CD4-positive, alpha-beta T cell treated with Interleukin-1 beta for 1 hour (primary cell): ENCODE measurements around the gene HSD11B2.

ENCODE experiments used
- DNase-seq, 2 donors: peaks; one replicate each; pipeline ENCODE4 v3.0.0-alpha.2; 2020 to 2022

Gene HSD11B2

DNA sequence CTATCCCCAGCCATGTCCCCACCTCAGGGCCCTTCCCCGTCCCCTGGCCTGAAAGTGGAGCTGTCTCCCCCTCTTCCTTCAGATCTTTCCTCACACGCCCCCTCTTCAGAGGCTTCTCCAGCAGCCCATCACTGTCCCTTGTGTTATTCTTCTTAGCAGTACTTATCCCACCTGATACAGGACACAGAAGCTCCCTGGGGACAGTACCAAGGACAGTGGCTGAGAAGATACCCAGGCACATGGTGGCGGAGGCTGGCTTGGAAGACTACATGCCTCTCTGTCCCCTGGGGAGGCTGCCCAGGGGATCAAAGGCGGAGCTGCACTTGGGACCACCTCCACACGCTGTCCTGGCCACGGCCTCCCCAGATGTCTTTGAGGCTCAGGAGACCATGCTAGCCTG lies 23.9 kb downstream of the HSD11B2 start:
- DNase-seq = no peak

DNA sequence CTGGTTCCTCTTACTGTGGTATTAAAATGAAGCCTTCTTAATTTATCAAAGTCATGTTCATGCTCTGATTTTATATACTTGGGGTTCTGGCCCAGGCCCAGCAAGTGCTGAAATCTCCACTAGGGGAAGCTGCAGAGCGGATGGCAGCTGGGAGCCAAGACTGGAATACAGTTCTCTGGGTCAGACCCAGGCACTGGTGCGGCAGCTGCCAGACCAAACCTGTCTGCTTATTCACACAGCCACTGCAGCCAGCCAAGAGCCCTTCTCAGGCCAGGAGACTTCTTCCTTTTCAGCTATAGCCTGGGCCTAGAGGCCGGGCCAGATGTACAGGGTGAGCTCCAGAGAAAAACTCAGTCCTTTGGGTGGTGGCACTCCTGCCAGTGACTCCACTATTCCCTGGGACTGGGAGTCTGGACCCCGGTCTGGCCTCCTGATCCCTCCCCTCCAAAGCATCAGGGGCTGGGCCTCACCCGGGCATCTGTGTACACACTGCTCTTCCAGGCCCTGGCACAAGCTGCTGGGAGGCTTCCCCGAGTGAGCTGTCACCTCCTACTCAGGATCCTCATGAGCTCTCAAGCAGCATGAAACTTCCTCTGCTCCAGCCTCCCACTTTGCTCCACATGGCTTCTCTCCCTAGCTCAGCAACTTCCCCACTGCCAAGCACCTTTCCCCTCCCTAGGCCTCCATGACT lies 25.6 kb downstream of the HSD11B2 start:
- no peak for DNase-seq

DNA sequence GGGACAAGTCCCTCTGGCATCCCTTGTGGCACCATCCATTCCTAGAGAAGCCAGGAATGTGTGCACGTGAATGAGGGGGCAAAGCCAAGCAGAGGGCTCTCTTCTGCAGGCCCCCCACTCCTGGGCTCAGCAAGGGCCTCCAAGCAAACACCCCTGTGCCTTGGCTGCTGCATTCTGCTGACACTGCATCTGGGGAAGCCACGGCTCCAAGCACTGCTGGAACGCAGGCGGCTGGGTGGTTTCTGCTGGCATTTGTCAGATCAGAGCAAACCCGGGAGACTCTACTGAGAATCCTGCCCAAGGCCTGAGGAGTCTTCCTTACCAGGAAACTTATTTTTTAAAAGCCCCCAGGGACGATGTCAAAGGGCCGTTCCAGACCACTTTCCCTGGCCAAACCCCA lies 26.7 kb downstream of the HSD11B2 start:
- DNase-seq = no peak

DNA sequence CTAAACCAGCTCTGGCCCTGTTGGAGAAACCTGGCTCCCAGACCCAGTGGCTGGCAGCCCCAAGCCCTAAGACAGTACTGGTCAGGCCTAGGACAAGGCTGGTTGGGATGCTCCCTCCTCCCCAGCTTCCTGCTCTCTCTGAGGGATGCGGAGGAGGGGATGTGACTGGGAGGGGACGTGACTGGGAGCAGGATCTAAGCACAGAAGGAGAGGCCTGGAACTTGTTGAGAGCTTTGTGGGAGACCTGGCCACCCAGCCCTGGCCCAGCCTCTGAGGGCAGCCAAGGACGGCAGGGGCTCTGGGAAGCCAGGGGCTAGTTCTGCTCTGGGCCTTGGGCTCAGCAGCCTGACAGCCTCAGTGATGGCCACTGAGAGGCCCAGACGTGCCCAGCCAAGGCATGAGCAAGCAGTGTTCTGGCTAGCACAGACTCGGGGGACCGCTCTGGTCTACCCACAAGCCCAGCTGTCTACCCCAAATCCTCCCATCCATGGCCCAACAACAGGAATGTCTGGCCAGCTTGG lies 27.3 kb downstream of the HSD11B2 start:
- DNase-seq = no peak

DNA sequence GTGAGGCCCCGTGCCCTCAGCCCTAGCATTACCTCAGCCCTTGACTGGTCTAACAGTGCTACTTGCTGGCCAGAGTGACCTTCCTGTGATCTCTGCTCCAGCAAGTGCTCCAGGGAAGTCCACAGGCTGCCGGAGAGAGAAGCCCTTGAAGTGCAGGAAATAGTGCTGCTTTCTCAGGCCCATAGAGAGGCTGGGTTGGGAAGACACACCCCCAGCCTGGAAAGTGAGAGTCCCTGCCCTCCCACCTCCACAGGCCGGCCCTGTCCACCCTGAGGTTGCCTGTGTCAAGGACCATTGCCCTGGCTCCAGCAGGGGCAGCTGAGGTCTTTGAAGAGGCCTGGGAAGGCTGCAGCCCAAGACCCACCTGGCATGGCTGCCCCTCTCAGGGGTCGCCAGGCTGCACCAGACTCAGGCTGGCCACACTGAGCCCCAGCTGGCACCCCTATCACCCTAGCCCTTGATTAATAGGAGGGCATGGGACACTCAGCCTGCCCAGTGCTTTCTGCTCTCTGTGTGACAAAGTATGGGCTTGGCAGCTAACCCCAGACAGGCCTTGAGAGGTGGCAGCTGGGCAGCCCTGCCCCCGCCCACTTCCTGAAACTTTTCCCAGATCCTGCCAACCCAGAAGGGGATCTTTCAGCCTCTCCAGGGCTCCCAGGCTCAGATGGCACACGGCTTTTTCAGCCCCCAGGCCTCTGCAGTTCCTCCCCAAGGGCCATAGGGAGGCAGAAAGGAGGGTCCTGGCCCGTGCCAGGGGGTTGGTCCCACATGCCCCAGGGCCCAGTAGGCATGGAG lies 28.3 kb downstream of the HSD11B2 start:
- DNase-seq = no peak

DNA sequence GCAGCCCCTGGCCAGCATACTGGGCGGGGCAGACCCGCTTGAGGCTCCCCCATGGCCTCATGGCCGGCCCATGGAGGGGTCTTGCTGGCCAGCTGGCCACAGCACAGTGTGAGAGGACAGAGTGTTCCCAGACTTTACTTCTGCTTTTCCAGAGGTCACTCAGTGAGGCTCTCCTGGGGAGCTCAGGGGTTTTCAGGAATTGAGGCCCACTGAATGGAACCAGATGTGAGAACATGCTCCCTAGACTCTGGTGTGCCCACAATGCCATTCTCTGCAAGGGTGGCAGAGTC lies 28.9 kb downstream of the HSD11B2 start:
- DNase-seq = no peak

DNA sequence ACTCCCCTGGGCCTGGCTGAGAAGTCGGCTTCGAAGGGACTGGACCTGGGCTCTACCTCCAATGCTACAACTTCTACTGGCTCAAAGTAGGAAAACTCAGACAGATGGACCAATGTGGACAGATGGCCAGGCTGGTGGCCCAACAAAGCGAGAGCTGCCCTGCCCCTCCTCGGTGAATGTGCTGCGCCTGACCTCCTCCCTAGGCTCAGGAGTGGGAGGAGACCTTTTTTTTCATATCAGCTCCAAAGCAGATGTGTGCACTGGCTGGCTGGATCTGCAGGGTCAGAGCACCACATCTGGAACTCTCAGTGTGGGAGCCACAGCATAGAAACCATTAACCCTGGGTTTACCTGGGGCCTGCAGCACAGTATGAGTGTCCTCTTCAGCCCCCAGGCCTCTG lies 29.2 kb downstream of the HSD11B2 start:
- DNase-seq = no peak

DNA sequence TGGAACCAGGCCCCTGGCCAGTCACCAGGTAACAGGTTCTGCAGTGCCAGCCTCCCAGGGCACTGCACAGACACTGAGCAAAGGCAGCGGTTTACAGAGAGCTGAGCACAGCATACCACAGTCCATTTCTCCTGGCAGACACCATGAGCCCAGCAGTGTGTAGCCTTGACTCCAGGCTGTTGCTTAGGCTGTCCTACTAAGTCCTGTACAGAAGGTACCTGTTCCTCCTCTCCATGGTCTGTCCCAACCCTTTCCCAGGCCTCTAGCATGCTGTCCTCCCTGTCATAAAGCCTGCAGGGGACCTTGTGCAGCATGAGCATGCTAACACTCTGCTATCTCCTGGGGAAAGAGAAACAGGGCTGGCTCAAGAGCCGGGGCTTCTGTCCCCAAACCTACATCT lies 30.0 kb downstream of the HSD11B2 start:
- DNase-seq = no peak

DNA sequence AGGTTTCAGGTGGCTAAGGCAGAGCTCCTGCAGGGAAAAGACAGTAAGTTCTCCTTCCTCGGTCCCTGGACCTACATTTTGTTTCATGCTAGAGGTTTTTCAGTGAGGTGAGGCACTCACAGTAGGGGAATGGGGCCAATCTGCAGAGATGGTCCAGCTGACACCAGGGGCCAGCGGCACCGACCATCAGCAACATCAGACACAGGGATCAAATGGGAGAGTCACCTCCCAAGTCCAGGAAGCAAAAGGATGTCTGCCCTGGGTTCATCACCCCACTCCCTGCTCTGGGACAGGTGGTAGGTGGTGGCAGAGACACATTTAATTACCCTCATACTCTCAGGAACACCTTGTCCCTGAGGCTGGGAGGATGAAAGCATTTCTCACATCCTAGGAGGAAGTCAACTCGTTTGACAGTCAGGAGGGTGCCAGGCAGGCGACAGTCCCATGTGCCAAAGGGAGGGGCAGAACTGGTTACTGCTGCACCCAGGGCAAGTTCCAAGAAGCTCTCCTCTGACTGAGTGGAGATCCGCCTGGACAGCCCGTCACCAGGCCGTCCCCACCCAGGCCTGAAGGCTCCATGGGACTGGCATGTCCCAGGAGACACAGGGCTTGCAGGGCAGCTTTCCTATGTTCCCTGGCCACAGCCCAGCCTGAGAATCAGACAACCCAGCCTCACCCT lies 30.8 kb downstream of the HSD11B2 start:
- no peak for DNase-seq

DNA sequence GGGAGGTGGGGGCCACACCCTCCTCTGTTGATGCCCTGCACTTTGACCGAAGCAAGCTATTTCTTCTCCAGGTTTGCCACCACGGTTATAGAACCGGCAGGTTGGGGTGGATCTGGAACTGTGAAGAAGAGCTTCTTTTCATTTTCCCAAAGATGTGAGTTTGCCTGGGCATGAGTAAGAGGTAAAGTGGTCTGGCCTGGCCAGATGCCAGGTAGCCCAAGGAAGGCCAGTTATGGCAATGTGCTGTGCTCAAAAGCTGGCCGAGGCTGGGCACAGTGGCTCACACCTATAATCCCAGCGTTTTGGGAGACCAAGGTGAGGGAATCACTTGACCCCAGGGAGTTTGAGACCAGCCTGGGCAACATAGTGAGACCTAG lies 31.3 kb downstream of the HSD11B2 start:
- DNase-seq = no peak

DNA sequence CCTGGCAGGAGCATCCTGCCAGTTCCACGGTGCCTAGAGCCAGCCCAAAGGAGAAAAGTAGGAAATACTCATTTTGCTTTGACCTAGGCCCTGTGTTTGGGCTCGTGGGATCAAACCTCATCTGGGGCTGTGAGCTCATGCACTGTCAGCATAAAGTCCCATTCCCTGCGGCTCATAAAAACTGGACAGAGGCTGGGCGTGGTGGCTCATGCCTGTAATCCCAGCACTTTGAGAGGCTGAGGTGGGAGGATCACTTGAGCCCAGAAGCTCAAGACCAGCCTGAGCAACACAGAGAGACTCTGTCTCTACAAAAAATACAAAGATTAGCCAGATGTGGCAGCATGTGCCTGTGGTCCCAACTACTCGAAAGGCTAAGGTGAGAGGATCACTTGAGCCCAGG lies 32.1 kb downstream of the HSD11B2 start:
- DNase-seq = no peak

DNA sequence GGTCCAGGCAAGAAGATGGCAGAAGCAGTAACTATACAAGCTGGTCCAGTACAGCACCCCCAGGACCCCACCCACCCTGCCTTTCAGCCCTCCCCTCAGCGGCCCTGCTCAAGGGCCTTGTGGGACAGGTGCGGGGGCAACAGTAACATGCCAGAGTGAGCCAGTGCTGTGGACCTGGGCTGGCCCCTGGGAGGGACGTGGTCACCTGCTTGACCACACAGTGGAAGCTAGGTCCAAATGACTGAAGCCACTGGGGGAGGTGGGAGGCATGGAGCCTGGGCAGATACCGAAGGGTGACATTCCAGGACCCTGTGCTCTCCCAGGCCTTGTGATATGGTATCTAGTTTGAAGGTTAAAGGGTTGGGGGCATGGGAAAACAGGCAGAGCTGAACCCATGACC lies 32.8 kb downstream of the HSD11B2 start:
- no peak for DNase-seq

DNA sequence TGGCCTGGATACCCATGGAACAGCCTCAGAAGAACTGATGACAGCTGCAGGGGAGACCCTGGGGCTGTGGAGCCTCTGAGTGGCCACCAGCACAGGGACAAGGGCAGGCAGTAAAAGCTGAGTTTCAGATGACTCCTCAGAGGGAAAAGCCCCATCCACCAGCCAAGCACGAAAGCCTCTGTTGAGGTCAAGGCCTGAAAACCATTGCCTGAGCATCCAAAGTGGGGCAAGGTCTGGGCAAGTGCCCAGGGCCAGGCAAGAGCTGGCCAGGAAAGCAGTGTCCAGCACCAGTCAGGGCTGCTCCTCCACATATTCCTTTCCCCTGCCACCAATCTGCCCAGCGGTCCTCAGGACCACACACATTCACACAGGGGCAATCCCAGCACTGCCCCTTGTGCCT lies 33.6 kb downstream of the HSD11B2 start:
- no peak for DNase-seq

DNA sequence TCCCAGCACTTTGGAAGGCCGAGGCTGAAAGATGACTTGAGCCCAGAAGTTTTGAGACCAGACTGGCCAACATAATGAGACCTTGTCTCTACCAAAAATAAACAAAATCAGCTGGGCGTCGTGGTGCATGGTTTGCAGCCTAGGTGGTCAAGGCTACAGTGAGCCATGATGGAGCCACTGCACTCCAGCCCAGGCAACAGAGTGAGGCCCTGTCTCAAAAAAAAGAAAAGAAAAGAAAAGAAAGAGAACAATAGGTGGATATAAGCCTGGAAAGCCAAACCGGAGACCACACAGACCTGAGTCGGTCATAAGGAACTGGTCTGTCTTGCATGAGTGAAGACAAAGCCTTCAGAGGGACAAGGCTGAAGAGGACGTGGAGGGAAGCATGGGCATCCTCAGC lies 35.7 kb downstream of the HSD11B2 start:
- no peak for DNase-seq

DNA sequence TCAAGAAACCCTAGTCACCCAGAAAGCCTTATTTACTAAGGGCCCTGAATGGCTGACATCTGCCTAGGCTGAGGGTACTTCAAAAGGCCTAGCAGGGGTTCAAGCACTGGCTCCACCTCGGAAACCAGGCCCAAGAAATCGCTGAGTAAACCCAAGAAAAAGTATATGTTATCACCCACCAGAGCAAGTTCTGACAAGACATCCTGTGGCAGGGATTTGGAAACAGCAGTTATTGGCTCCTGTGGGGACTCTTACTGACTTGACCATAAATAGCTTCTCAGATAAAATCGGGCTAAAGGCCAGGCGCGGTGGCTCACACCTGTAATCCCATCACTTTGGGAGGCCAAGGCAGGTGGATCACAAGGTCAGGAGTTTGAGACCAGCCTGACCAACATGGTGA lies 37.8 kb downstream of the HSD11B2 start:
- DNase-seq = no peak

DNA sequence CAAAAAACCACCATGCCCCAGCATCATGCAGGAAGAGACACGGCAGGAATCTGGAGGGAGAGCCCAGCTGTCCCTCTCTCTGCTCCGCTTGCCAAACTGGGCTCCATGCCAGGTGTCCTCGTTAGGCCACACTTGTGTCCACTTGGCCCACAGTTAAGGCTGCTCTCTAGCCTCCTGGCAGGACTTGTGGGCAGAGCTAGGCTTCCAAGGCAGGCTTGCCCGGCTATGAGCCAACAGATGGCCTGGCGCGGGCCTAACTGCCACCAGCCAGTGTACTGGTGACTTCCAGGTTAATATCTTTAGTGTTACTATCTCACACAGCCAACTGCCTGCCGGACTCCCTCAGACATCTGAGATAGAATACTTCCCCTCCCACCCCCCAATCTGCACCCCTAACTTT lies 39.4 kb downstream of the HSD11B2 start:
- no peak for DNase-seq

DNA sequence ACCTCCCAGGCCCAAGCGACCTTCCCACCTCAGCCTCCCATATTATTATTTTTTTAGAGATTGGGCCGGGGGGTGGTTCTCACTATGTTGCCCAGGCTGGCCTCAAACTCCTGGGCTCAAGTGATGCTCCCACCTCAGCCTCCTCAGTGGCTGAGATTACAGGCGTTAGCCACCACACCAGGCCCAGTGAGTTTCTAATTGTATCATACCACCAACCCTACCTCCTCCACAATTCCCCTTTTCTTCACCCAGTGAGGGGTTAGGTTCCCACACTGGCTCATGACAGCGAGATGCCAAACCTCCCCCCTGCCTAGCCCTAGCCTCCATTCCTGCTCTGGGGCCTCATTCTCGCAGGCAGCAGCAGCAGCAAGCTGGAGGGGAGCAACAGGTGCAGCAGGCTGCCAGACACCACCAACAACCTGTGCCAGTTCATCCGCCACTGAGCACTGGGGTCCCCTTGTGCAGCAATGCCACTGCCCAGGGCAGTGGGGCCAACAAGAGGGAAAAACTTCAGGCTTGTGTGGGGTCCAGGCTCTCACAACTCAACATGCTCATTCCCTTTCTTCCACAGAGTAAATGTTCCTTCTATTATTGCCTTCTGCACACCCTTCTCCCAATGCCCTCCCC lies 41.0 kb downstream of the HSD11B2 start:
- no peak for DNase-seq

DNA sequence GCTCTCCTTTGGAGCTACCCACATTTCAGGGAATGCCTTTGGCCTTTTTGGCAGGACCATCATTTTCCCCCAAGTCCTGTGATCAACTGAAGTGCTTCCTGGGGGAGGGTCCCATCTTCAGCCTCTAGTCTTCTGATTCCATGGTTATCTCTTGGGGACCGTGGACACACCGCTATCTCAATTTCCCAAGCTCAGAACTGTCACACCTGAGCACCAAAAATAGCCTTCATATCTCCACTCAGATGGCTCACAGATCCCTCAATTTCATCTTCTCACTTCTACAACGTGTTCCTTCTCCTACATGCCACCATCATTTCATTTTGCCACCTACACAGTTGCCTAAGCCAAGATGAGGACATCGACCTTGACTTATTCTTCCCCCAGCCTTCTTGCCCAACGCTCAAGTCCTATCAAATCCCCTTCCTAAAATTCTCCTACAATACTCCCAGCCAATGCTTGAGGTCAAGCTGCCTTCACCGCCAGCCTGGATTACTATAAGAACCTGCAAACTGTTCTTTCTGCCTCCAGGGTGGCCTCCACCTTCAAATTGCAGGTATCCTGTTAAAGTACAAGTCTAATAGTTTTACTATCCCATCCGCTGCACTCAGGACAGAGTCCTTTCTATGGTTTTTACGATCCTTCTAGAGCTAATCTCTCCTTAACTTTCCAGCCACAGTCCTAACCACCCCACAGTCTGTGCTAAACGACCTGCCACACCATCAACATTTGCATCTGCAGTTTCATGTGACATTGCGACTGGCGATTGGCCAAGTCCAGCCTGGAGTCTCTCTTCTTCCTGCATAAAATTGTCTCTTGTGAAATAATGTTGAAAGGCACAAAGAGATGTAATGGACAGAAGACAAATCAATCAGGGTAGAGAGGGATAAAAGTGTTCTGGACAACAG lies 43.9 kb downstream of the HSD11B2 start:
- DNase-seq = no peak

DNA sequence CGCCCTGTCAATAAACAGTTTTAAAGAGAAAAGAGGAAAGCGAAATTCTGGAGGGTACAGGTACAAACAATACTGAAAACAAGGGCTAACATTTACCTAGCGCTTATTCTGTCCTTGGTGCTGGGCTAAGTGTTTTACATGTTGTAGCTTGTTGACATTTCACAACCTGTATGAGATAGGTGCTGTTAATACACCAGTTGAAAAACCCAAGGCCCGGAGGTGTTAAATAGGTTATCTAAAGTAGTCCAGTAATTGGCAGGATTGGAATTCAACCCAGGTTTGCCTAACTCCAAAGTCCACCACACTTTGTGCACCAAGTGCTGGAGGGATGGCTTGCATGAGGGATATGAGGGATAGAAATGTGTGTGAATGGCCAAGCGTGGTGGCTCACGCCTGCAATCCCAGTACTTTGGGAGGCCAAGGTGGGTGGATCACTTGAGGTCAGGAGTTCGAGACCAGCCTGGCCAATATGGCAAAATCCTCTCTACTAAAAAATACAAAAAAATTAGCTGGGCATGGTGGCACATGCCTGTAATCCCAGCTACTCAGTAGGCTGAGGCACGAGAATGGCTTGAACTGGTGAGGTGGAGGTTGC lies 47.1 kb downstream of the HSD11B2 start:
- DNase-seq = no peak

DNA sequence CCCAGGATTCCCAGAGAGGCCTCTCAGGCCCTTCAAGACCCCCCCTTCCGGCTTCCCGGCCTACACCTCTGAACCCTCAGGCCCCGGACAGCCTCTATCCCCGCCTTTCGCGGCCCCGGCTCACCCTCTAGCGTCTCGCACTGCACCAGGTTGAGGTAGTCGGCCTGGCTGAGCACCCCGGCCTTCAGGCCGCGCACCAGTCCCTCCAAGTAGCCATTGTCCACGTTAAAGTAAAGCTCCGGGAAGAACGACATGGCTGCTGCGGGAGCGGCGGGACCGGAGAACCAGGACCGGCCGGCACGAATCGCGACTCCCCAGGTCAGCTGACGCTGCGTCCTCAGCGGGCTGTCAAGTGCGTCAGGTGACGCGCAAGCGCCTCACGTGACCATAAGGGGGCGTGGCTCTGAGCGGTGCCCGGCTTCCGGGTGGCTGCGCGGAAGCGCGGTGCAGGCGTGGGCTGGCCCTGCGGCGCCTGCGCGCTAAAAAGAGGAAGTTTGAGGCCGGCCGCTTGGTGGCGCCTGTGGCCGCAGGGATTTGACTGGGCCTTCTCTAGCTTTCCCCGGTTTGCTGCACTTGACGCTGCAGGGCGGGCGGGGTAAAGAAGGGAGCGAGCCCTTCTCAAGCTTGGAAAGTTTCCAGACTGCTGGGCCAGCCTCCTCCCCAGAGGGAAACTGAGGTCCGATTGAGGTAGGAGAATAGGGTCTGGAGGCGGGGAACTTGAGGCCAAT lies 50.1 kb downstream of the HSD11B2 start, which contains the start of gene ATP6V0D1:
ATP6V0D1 (minus strand) TSS at position 325 of the 728 bp plus-strand sequence; CDS start at position 254, 71 bp downstream.
- DNase-seq = peak; percentile 99

DNA sequence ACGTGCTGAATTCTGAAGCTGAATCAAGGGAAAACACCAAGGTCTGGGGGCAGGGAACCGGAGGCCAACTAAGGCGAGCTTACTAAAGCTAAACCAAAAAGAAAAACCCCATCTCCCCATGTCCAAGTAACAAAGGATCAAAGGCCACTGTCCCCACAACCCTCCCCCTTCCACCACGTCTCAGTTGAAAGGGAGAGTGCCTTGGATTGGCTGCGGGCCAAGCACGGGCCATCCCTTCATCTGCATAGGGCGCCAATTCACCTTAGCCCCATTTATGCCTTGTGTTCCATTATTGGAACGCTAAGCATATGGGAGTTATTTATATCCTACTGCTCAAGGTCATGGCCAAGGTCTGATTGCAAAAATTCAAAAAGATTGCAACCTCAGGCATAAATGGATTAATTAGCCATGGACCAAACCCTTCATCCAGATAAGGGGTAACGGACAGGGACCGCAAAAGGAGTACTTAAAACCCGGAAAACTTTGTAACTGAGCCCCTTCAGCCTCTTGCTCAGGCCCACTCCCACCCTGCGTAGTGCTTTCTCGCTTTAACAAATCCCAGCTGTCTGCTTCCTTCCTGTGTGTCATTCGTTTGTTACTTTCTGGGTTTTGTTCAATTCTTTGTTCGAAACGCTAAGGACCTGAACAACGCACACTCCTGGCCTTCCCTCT lies 50.8 kb downstream of the HSD11B2 start:
- DNase-seq = peak; percentile 24 to 54
